ENCODE results near the gene EIF5AL1.

The EIF5AL1 gene

GRCh38 chr10:79471776-79472175 is 40.6 kb upstream of the EIF5AL1 start:
- DNase-seq (ENCODE audit: low read depth, low spot score): no peak
- ChIA-PET CTCF (interaction anchor here (1.3 to 7.2 kb wide), 4 partner anchors 11 to 98 kb away, joined by 3 to 165 read pairs (median 58); no protein-coding TSS in a partner anchor), POLR2A (no interaction called here)
- no peak for TF ChIP-seq CTCF (IDR thresholded peaks at IDR 0.05; ENCODE audit: insufficient read depth, low read length, missing control alignments)
- no peak overlapping the region for H3K4me3 ChIP-seq (ENCODE audit: low read depth, low read length)

DNA sequence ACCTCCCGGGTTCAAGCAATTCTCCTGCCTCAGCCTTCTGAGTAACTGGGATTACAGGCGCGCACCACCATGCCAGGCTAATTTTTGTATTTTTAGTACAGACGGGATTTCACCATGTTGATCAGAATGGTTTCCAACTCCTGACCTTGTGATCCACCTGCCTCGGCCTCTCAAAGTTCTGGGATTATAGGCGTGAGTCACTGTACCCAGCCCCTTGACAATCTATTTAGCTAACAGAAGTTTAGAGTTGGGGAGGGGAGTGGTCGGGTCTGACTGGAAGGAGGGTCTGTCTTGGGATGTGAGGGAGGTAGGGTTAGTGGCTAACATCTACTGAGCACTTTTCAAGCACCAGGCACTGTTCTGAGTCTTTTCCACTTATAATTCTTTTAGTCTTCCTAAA is 39.9 kb upstream of the EIF5AL1 start:
- POLR2A ChIA-PET: no interaction called here
- CTCF ChIA-PET: interaction anchor here (2.7 to 7.2 kb wide), 3 partner anchors 10 to 98 kb away, joined by 11 to 165 read pairs (median 106); no protein-coding TSS in a partner anchor
- H3K4me3 ChIP-seq (ENCODE audit: low read depth, low read length): no peak overlapping the region

GRCh38 chr10:79472951-79473350 is 39.4 kb upstream of the EIF5AL1 start:
- no peak for TF ChIP-seq CTCF (IDR thresholded peaks at IDR 0.05; ENCODE audit: insufficient read depth, low read length, missing control alignments)
- no peak for DNase-seq (ENCODE audit: low read depth, low spot score)
- POLR2A ChIA-PET: no interaction called here
- H3K4me3 ChIP-seq (ENCODE audit: low read depth, low read length): no peak overlapping the region
- CTCF ChIA-PET: interaction anchor here (2.7 to 7.2 kb wide), 2 partner anchors 73 to 99 kb away, joined by 11 to 106 read pairs; no protein-coding TSS in a partner anchor

More for the DNA sequence above, 39.9 kb upstream of the EIF5AL1 start:
- DNase-seq (ENCODE audit: low read depth, low spot score): no peak
- no peak for TF ChIP-seq CTCF (IDR thresholded peaks at IDR 0.05; ENCODE audit: insufficient read depth, low read length, missing control alignments)

GRCh38 chr10:79473496-79474095 is 38.7 kb upstream of the EIF5AL1 start:
- no peak for TF ChIP-seq CTCF (IDR thresholded peaks at IDR 0.05; ENCODE audit: insufficient read depth, low read length, missing control alignments)
- POLR2A ChIA-PET: no interaction called here
- CTCF ChIA-PET: interaction anchor here (2.7 to 7.2 kb wide), 3 partner anchors 73 to 100 kb away, joined by 11 to 106 read pairs (median 24); no protein-coding TSS in a partner anchor
- no peak for DNase-seq (ENCODE audit: low read depth, low spot score)
- H3K4me3 ChIP-seq (ENCODE audit: low read depth, low read length): no peak overlapping the region

- ChIA-PET CTCF (interaction anchor here (0.7 to 14.9 kb wide), 5 partner anchors 6 to 101 kb away, joined by 3 to 165 read pairs (median 5); no protein-coding TSS in a partner anchor), POLR2A (no interaction called here)
- no peak for TF ChIP-seq CTCF (IDR thresholded peaks at IDR 0.05; ENCODE audit: insufficient read depth, low read length, missing control alignments)
- H3K4me3 ChIP-seq (ENCODE audit: low read depth, low read length): no peak overlapping the region
- DNase-seq (ENCODE audit: low read depth, low spot score): no peak
Measured at GRCh38 chr10:79475119-79475653, 37.1 kb upstream of the EIF5AL1 start.

- DNase-seq (ENCODE audit: low read depth, low spot score): no peak
- no peak for TF ChIP-seq CTCF (IDR thresholded peaks at IDR 0.05; ENCODE audit: insufficient read depth, low read length, missing control alignments)
- H3K4me3 ChIP-seq (ENCODE audit: low read depth, low read length): no peak overlapping the region
- ChIA-PET POLR2A (no interaction called here), CTCF (interaction anchor here (0.7 to 14.9 kb wide), 7 partner anchors 7 to 102 kb away, joined by 3 to 165 read pairs (median 6); no protein-coding TSS in a partner anchor)
Measured at GRCh38 chr10:79475877-79476276, 36.5 kb upstream of the EIF5AL1 start.

Data from AG04449 (cell line).